GM21786 (cell line): ENCODE results near the gene ASGR1.

ENCODE experiments used
- ATAC-seq: cut with Tn5 transposase; IDR thresholded peaks from one replicate; pipeline ENCODE4 v1.9.1; 2021; ENCODE audit not compliant: unreplicated experiment

The ASGR1 gene, protein sequence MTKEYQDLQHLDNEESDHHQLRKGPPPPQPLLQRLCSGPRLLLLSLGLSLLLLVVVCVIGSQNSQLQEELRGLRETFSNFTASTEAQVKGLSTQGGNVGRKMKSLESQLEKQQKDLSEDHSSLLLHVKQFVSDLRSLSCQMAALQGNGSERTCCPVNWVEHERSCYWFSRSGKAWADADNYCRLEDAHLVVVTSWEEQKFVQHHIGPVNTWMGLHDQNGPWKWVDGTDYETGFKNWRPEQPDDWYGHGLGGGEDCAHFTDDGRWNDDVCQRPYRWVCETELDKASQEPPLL

DNA sequence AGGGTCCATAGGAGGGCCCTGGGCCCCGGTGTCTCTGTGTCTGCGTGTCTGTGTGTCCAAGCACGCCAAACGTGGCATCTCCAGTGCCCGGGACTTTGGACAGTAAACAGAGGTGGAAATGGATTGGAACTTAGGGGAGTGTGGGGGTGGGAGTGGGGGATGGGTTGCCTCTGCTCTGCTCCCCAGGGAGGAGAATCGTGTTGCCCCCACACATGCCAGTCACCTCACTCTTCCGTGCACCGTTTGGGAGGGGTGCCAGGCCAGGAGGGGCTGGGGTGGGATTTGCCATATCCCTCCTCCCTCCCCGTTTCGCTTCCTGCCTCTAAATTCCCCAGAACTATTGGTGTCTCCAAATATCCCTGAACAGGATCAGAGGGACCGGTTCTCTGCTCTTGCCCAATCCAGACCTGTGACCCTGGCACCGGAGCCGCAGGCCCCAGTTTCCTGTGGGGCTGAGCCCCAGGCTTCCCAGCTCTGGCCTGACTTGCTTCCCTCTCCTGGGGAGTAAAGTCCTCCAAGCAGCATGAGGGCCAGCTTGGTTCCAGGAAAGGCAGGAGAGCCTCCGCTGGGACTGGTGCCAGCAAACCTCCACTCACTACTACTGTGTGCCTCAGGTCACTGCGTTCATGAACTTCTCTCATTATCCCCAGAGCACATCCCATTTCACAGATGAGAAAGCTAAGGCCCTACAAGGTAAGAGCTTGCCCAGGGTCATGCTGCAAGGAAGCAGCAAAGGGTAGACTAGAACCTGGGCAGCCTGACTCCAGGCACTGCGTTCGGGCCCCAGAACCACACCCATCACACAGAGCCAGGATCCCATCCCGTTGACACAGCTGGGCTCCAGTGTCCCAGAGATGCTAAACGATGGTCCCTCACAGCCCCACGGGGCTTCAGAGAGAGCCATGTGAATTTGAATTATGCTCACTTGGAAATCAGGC, at the start of gene ASGR1:
Gene ASGR1 (minus strand): TSS at position 54 of the 938 bp plus-strand sequence. CDS start 807 bp downstream, outside the sequence.
- ATAC-seq = no peak

DNA sequence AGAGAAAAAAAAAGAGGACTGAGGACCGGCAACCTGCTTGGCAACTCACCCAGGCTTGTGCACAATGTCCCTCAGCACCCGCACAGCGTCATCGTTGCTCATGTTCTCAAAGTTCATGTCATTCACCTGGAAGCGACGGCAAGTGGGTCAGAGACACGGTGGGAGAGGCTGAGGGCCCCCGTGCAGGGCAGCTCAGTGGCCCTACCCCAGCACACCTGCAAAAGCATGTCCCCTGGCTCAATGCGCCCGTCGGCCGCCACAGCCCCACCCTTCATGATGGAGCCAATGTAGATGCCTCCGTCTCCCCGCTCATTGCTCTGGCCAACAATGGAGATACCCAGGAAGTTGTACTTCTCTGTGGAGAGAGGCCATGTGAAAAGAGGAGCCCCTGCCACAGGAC, 49.8 kb upstream of the ASGR1 start:
- no peak for ATAC-seq

DNA sequence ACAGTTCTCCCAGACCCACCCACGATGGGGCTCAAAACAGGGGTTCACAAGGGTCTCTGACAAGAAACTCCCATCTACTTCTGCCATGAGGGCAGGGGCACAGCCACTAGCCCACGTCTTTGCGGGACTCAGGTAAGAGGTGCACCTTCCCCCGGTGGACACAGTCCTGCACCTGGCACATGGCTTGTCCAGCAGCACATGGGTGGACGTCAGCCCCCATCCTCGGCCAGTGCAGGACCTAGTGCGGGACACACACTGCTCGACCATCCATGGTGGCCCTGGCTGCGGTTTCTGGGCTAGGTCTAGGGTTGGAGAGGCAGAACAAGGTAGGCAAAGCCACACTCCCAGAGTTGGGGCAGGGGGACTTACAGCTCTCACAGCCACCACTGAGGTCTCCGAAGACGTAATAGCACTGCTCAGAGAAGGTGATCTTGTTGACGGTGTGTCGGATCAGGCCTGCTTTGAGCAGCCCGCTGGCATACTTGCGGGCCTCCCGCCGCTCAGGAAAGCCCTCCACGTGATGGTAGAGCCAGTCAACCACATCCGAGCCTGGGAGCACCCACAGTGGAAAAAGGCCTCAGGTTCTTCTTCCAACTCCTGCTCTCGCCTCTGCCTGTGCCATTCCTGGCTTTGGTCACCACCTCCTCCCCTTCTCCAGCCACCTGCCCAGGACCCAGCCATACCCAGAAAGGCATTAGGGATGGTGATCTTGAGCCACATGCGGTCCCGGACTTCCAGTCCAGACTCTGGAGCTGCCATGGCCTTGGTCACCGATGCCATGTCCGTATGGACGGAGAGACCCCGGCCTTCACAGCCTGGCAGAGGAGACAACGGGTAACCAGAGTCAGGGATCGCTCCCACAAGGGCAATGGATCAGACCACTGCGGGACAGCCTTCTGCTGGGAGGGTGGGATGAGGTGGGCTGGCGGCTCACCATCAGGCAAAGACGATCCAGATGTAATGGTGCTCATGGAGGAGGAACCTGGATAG, 47.8 kb upstream of the ASGR1 start:
- ATAC-seq = no peak

GRCh38 chr17:7225711-7226331, 46.7 kb upstream of the ASGR1 start:
- ATAC-seq = no peak

- ATAC-seq = no peak
Measured at GRCh38 chr17:7224661-7225111, 45.5 kb upstream of the ASGR1 start.

DNA sequence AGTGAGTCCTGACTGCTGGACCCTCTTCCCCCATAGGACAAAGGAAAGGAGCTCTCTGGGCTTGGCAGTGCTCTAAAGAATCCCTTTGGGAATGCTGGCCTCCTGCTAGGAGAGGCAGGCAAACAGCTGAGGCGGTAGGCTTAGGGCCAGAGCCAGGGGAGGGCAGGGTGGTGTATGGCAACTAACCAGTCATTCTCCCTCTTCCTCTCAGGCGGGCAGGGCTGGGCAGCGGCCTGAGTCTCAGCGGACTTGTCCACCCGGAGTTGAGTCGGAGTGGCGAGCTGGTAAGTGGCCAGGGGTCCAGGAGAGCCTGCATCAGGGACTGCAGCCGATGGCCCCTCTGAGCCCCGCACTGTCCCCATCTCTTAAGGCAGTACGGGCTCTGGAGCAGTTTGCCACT, 44.9 kb upstream of the ASGR1 start:
- ATAC-seq = no peak

GRCh38 chr17:7223375-7223774, 44.2 kb upstream of the ASGR1 start:
- ATAC-seq = no peak

- ATAC-seq = no peak
Measured at GRCh38 chr17:7222972-7223292, 43.8 kb upstream of the ASGR1 start.

GRCh38 chr17:7222093-7222971, 43.2 kb upstream of the ASGR1 start:
- ATAC-seq = no peak

- ATAC-seq = no peak
Measured at GRCh38 chr17:7221278-7222092, 42.3 kb upstream of the ASGR1 start.

DNA sequence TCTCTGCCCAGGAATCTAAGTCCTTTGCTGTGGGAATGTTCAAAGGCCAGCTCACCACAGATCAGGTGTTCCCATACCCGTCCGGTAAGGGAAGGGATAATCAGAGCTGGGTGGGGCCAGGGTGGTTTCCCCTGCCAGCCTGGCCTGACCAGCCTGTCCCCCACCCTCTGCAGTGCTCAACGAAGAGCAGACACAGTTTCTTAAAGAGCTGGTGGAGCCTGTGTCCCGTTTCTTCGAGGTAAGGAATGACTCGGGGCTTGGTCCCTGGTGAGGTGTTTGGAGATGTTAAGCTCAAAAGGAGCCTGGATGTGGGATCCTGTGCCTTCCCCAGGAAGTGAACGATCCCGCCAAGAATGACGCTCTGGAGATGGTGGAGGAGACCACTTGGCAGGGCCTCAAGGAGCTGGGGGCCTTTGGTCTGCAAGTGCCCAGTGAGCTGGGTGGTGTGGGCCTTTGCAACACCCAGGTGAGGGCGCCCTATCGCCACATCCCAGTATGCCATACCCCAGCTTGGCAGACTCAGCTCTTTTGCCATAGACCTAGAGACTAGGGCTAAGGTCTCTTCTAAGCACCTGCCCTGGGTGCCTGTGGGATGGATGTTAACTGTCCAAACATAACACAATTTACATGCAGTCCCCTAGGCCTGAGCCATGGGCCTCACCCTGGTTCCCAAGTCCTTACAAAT, 41.6 kb upstream of the ASGR1 start:
- no peak for ATAC-seq

DNA sequence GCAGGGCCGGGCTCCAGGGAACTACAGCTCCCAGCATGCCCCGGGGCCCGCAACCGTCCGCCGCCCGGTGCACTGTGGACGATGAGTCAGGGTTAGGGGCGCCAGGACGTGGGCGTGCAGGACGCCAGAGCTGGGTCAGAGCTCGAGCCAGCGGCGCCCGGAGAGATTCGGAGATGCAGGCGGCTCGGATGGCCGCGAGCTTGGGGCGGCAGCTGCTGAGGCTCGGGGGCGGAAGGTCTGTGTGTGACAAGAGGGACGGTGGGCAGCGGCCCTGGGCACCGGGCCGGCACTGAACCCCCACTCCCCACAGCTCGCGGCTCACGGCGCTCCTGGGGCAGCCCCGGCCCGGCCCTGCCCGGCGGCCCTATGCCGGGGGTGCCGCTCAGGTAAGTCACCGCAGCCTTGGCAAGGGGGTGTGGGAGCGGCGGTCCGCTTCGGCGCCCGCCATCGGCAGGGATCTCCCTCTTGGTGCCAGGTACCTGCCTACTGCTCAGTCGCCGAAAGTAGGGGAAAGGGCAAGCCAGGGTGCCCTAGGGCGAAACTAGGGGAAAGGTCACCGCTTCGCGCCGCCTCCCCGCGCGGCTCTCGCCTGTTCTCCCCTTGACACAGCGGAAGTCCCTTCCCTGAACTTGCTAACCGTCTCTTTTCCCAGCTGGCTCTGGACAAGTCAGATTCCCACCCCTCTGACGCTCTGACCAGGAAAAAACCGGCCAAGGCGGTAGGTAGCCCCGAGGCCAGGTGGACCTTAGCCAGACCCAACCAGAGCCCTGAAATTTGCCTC, 40.8 kb upstream of the ASGR1 start, which contains the start of the genes ACADVL and DLG4:
Gene ACADVL (plus strand): TSS at position 127 of the 781 bp plus-strand sequence. CDS start 47 bp downstream, at position 174.
Gene DLG4 (minus strand): TSS at position 25 of the 781 bp plus-strand sequence.
- peak; percentile 41 for ATAC-seq

DNA sequence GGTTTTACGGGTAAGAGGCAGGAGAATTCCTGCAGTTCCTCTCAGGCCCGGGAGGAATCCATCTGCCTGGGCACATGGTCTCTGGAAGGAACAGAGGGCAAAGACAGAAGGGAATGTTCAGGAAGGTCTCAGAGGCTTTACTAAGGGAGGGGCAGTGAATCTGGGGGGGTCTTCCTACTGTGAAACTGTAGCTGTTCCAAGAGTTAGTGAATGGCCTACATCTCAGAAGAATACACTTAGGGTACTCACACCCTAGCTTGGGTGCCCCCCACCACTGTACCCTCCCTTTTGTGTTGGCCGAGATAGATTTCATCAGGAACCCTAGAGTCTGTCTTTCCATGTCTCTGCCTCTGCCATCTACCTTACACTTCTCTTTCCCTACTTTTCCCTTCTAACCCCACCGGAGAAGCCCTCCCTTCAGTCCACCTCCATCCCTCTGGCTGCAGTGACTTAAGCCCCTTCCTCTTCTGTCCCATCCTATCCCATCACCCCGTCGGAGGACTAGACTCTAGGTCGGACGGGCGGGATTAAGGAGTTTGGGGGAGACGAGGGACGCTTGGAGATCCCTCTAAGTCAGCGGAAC, 40.1 kb upstream of the ASGR1 start:
- no peak for ATAC-seq

DNA sequence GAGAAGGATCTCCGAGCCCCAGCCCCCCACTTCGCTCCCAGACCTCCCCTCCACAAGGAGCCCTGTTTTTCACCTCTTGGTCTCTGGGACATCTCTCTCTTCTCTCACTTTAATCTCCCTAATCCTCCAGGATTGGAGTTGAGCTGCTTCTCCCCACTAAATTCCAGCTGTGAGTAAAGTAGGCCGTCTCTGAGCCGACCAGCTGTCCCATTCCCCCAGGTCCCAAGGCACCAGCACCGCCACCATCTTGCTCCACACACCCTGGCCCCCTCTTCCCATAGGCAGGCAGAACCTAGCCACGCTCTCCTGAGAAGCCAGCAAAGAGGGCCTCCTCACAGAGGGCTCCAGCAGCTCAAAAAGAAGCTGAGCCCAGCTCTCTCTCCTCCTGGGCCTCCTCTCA, 39.6 kb upstream of the ASGR1 start:
- no peak for ATAC-seq

DNA sequence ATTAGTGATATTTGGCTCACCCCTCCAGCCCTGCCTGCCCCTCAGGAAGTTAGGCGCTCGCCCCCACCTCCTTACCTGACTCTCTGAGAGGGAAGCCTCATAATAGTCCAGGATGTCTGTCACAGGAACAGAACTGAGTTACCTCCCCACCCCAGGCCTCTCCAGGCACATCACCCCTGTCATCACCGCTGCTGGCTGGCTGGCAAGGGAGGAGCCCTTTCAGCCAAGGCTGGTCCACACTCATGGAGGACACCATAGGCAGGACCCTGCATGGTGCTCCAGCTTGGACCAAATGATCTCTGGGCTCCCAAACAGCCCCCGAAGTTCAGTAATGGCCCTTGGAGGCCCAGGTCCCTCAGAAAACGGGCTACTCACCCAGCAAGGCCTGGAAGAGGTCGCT, 39.0 kb upstream of the ASGR1 start:
- no peak for ATAC-seq

DNA sequence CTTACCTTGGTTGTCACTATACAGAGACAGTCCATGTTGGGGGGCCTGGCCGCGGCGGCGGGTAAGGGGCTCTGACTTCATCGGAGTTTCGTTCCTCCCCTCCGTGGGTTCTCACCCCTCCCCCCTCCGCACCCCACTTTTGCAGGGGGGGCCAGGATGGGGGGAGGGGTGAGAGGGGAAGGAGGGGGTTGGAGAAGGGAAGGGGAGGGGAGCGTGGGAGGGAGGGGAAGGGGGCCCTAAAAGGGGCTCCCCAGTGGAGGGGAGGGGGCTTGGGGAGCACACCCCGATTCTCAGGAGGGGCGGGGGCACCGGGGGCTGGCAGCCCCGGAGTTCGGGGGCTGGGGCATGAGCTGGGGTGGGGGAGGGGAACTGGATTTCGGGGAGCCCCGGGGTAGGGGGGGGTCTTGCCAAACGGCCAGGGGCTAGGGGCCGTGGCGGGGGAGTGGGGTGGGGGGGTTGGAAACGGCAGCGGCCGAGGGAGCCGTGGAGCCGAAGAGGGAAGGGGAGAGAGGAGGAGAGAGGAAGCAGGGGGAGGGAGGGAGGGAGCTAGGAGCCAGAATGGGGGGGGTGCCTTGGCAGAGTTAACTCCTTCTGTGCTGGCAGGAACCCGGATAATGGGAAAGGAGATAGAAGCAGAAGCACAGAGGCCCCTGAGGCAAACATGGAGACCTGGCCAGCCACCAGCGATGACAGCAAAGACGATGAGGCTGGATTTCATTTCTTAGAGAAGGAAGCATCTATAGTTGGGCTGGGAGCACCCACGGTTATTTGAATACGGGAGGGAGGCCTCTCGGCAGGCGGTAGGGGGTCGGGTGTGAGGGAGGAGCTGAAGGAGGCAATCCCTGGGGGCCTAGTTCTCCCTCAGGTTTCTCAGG, 38.2 kb upstream of the ASGR1 start:
- no peak for ATAC-seq
